ENCODE results near the gene AGR2.

Gene AGR2

GRCh38 chr7:16812542-16813231 lies 7.9 kb upstream of the AGR2 start:
- no peak for DNase-seq (ENCODE audit: low read depth in 2 of 2)

- DNase-seq (ENCODE audit: low read depth in 2 of 2), result no peak
Observed at GRCh38 chr7:16811551-16811950, 6.8 kb upstream of the AGR2 start.

GRCh38 chr7:16810573-16810972 lies 5.8 kb upstream of the AGR2 start:
- DNase-seq (ENCODE audit: low read depth in 2 of 2), result no peak

GRCh38 chr7:16810112-16810511 lies 5.3 kb upstream of the AGR2 start:
- no peak for DNase-seq (ENCODE audit: low read depth in 2 of 2)

GRCh38 chr7:16805441-16805840 lies 642 bp upstream of the AGR2 start:
- DNase-seq (ENCODE audit: low read depth in 2 of 2), result no peak

- DNase-seq (ENCODE audit: low read depth in 2 of 2), result no peak
Observed at GRCh38 chr7:16803881-16804673, 722 bp downstream of the AGR2 start.

DNA sequence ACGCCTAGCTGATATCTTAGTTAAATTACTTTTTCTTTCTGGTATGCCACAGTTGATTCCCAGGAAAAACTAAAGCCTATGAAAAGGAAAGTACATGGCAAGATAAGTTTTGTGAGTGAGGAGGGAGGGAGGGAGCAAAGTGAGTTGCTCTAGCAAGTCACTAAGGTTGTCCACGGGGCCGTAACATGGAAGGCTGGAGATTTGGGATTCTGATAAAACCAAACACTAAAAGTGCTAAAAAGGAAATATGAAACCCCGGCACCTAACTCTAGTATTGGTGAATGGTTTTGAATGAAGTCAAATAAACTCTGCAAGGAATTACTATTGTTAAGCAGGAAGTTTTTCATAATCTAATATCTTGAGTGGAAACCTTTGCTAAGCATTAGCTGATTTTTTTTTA lies 1.7 kb downstream of the AGR2 start:
- DNase-seq (ENCODE audit: low read depth in 2 of 2), result no peak

DNA sequence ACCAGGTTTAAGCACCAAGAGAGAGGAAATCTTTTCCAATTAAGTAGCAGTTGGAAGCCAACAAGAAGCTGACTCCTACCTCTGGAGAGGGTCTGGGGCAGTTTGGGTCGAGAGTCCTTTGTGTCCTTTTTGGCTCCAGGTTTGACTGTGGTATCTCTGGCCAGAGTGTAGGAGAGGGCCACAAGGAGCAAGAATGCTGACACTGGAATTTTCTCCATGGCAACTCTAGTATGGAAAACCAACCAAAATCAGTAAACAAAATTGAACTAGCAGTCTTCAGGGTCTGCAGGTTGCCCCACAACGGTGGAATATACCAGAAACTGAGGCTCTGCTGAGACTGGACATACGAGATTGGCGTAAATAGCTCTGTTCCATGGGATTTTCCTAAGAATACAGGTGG lies 3.2 kb downstream of the AGR2 start:
- DNase-seq (ENCODE audit: low read depth in 2 of 2), result no peak

DNA sequence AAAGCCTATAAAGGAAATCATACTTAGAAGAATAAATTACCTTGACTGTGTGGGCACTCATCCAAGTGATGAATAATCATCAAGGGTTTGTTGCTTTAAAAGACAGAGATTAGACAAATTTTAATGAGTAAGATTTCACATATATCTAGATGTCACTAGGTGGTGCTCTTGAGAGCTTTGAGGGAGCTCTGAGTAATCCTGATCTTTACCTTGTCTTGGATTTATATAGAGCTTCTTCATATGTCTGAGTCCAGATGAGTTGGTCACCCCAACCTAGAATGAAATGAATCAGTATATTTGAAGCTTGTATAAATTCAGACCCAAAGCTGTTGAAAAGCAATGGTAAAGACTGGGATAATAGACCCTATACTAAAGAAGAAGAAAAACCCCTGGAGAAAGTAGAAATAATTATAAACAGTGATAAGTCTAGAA lies 3.7 kb downstream of the AGR2 start:
- DNase-seq (ENCODE audit: low read depth in 2 of 2), result no peak

- no peak for DNase-seq (ENCODE audit: low read depth in 2 of 2)
Observed at GRCh38 chr7:16795624-16796023, 9.2 kb downstream of the AGR2 start.

DNA sequence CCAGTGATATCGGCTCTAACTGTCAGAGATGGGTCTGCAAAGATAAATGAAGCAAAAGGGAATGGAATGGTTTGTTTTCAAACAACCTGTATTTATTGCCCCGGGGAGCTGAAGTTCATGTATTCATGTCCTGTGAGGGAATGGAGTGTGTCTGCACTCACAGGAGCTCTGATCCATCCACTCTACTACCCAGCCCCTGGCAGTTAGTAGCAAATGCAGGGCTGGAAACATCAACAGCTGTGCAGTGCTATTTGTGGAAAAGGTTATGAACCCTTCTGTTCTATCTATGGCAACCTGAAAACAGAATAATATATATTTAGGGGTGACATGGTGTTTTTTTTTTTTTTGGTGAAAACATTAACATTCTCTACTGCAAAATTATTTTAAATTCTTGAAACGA lies 9.8 kb downstream of the AGR2 start:
- DNase-seq (ENCODE audit: low read depth in 2 of 2), result no peak

DNA sequence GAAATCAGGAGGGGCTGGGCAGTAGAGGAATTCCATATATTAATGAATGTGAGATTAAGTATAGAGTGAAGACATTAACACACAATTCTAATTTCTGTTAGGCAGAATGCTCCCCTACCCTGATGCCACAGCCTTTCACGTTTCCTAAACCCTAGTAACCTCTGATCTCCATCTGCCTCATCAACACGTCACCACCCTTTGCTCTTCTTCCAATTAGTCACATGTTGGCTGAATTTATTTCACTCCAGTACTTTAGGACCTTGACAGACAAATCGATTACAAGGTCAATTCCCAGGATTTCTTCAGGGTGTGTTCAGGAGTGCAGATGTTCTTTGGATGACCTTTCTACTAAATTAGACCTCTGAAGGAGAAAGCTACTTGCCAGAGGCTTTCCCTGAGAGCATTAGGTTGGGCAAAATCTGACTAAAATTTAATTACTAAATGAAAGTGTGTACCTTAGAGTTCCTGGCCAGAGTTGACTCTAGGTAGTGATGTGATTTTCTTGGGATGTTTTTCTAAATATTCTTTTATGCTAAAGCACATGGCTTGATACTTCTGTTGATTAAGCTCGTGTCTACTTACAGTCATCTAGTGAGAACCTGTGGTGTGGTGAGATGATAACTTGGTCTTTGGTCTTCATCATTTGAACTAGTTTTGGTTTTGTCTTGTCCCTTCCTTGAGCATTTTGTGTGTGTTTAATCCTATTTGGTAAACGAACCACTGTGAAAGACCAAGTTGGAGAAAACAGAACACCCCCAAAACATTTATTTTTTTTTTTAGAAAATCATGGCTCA lies 12.7 kb downstream of the AGR2 start:
- DNase-seq (ENCODE audit: low read depth in 2 of 2), result no peak

GRCh38 chr7:16791071-16791470 lies 13.7 kb downstream of the AGR2 start:
- no peak for DNase-seq (ENCODE audit: low read depth in 2 of 2)

DNA sequence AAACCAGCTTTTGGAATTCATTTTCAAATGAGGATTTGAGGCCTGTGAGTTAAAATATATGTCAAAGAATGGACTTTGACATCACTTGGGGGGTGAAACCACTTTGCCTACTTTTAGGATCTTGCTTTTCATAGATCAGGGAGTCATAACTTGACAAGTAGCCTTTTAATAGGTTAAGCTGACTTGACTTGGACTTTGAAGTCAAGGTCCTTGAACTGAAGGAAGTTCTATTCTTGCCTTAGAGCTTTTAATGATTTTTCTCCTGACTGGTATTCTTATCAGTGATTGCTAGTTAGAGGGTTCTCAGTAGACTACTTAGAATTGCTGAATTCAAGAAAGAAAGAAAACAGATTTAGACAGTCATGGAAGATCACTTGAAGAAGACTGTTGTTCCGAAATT lies 17.7 kb downstream of the AGR2 start:
- no peak for DNase-seq (ENCODE audit: low read depth in 2 of 2)

- no peak for DNase-seq (ENCODE audit: low read depth in 2 of 2)
Observed at GRCh38 chr7:16786257-16786656, 18.5 kb downstream of the AGR2 start.

DNA sequence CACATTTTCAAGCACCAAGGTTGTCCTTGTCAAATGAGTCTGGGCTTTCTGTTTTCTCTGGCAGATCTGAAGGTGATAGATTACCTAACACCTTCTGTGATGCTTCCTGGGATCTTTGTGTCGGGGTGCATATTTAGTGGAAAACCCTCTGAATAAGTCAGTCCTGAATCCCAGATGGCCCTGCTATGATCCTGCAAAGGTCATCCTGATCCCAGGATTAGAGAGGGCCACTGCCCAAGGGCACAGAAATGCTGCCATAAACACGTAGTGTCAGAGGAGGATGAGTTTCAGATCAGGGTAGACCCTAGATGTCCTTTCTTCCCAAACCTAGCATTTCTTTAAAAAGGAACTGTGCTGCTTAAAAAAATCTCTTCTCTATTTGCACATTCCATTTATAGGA lies 19.0 kb downstream of the AGR2 start:
- no peak for DNase-seq (ENCODE audit: low read depth in 2 of 2)

DNA sequence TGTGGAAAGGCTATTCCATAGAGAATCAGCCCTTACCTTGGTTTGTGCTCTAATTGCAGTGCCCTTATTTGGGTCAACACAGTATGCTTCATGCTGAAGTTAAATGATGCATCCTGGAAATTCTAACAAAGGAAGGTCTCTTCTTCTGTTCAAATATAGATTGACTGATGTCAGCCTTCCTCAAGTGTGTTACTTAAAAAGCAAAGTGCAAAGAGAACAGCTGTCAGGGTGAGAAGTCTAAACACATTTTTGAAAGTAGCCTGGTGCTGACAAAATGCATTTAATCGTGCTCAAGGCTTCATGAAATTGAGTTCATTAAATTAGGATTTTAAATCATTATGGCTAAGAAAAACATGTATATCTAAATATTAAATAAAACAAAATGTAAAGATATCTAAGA lies 19.5 kb downstream of the AGR2 start:
- no peak for DNase-seq (ENCODE audit: low read depth in 2 of 2)

- DNase-seq (ENCODE audit: low read depth in 2 of 2), result no peak
Observed at GRCh38 chr7:16780596-16780995, 24.2 kb downstream of the AGR2 start.

DNA sequence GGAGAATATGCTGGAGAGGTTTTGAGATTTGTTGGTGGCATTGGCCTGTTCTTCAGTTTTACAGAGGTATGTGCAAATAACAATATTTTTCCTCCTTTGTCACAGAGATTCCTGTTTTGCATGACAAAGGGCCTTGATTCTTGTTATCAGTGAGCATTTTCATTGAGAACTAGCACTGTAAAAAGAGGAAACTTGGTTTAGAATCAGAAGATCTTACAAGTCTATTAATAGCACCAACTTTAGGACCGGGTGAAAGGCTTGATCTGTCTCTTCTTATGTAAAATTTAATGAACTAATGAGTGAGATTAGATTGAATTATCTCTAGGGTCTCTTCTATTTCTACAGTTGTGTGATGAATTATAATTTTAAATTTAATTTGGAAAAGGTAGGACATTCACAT lies 25.7 kb downstream of the AGR2 start:
- DNase-seq (ENCODE audit: low read depth in 2 of 2), result no peak

DNA sequence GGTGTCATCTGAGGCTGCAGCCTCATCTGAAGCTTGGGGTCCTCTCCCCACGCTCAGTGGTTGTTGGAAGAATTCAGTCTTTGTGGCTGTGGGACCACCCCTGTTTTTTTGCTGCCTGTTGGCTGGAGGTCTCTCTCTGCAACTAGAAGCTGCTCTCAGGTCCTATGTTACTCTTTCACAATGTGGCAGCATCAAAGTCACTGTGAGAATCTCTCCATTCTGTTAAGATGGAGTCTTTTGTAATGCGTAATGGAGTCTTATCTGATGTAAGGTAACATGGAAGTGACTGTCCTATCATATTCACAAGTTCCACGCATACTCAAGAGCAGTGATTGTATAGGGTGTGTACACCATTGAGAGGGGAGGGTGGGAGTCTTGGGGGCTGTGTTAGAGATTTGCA lies 26.3 kb downstream of the AGR2 start:
- no peak for DNase-seq (ENCODE audit: low read depth in 2 of 2)

- DNase-seq (ENCODE audit: low read depth in 2 of 2), result no peak
Observed at GRCh38 chr7:16776053-16776452, 28.7 kb downstream of the AGR2 start.

DNA sequence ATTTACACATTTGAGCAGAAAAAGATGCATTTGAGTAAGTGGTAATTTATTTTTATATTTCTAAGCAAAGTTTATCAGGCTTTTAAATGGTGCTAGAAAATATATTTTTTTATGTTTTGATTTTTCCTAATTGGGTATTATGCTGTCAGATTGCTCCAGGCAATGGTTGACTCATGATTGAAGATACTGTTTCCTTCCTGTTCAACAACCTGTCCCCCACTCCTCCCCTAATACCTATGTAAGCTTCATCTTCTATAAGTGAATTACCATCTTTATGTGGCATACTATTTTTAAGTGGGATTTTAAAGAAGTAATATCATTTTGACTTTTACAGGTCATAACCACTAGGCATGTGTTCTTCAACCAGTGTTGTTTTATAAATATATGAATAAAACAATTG lies 29.8 kb downstream of the AGR2 start:
- no peak for DNase-seq (ENCODE audit: low read depth in 2 of 2)

- no peak for DNase-seq (ENCODE audit: low read depth in 2 of 2)
Observed at GRCh38 chr7:16774294-16774693, 30.5 kb downstream of the AGR2 start.
